GM19395 (cell line): ENCODE results near the gene PAK1.
"Not testable (repeated sequence)": the region's sequence is repeated elsewhere in the genome, so short reads cannot be mapped to it uniquely, and the experiment has no call there.

Experiments used
- ATAC-seq: cut with Tn5 transposase; IDR thresholded peaks from one replicate; pipeline ENCODE4 v1.9.1; 2021; ENCODE audit warnings: mild to moderate bottlenecking, moderate library complexity; ENCODE audit not compliant: unreplicated experiment

The PAK1 gene

GRCh38 chr11:77407613-77408012 is 66.3 kb downstream of the PAK1 start:
- ATAC-seq: no peak

GRCh38 chr11:77406396-77406795 is 67.5 kb downstream of the PAK1 start:
- ATAC-seq: no peak

- no peak for ATAC-seq
Measured at GRCh38 chr11:77403211-77403610, 70.7 kb downstream of the PAK1 start.

- no peak for ATAC-seq
Measured at GRCh38 chr11:77402218-77402556, 71.7 kb downstream of the PAK1 start.

GRCh38 chr11:77401486-77402217 is 72.2 kb downstream of the PAK1 start:
- no peak for ATAC-seq

GRCh38 chr11:77400775-77401449 is 73.0 kb downstream of the PAK1 start:
- no peak for ATAC-seq

GRCh38 chr11:77400271-77400670 is 73.6 kb downstream of the PAK1 start:
- ATAC-seq: no peak

- ATAC-seq: no peak
Measured at GRCh38 chr11:77397631-77398030, 76.3 kb downstream of the PAK1 start.

- ATAC-seq: no peak
Measured at GRCh38 chr11:77396911-77397310, 77.0 kb downstream of the PAK1 start.

- ATAC-seq: no peak
Measured at GRCh38 chr11:77396305-77396704, 77.6 kb downstream of the PAK1 start.

GRCh38 chr11:77395460-77396173 is 78.3 kb downstream of the PAK1 start:
- no peak for ATAC-seq

GRCh38 chr11:77392842-77393241 is 81.1 kb downstream of the PAK1 start:
- ATAC-seq: no peak

- no peak for ATAC-seq
Measured at GRCh38 chr11:77387701-77388100, 86.2 kb downstream of the PAK1 start.

GRCh38 chr11:77386178-77386577 is 87.7 kb downstream of the PAK1 start:
- ATAC-seq: no peak

- ATAC-seq: not testable (repeated sequence)
Measured at GRCh38 chr11:77385255-77385771, 88.6 kb downstream of the PAK1 start.

GRCh38 chr11:77384571-77384970 is 89.3 kb downstream of the PAK1 start:
- no peak for ATAC-seq

- not testable (repeated sequence) for ATAC-seq
Measured at GRCh38 chr11:77383349-77383748, 90.5 kb downstream of the PAK1 start.

GRCh38 chr11:77381729-77382665 is 91.9 kb downstream of the PAK1 start:
- ATAC-seq: no peak

- no peak for ATAC-seq
Measured at GRCh38 chr11:77379934-77380333, 94.0 kb downstream of the PAK1 start.

- ATAC-seq: no peak
Measured at GRCh38 chr11:77379253-77379652, 94.6 kb downstream of the PAK1 start.

- no peak for ATAC-seq
Measured at GRCh38 chr11:77377734-77378133, 96.2 kb downstream of the PAK1 start.
